HepG2 (cell line): ENCODE results near the gene TLL2. TPM values are rescaled to one million over a fixed set of nuclear protein-coding genes. Genes with fewer than 3 reads are reported as not detected.
A peak's percentile ranks its signal among the peaks of the same experiment; 100 is the strongest.

Source experiments
- CBX5 ChIP-seq: sonication (generic); formaldehyde crosslinking; IDR thresholded peaks from 2 replicates; pipeline ENCODE4 v1.4.0; 2020; ENCODE audit warnings: missing genetic modification reagents, borderline replicate concordance
- IRX3 ChIP-seq: sonication (generic); formaldehyde crosslinking; IDR thresholded peaks from 2 replicates; pipeline ENCODE4 v1.8.1; 2023; ENCODE audit warnings: mild to moderate bottlenecking, low read depth, missing genetic modification reagents, borderline replicate concordance
- KDM5B ChIP-seq: sonication (generic); formaldehyde crosslinking; IDR thresholded peaks from 2 replicates; pipeline ENCODE4 v1.4.0; 2020; ENCODE audit warnings: missing genetic modification reagents, mild to moderate bottlenecking, borderline replicate concordance
- PHB2 ChIP-seq: fragments of 450-650 bp; IDR thresholded peaks from 2 replicates; pipeline ENCODE4 v1.6.1; 2018; ENCODE audit not compliant: partially characterized antibody
- SCMH1 ChIP-seq: sonication (generic); formaldehyde crosslinking; IDR thresholded peaks from 2 replicates; pipeline ENCODE4 v1.9.0; 2021; ENCODE audit warnings: missing genetic modification reagents, mild to moderate bottlenecking, borderline replicate concordance
- SIN3B ChIP-seq: fragments of 150-350 bp; IDR thresholded peaks from 2 replicates; pipeline ENCODE4 v1.6.1; 2014; ENCODE audit warnings: low read length
- THAP11 ChIP-seq: IDR thresholded peaks from 2 replicates; pipeline ENCODE4 v1.6.1; 2016; ENCODE audit warnings: missing biosample characterization, missing genetic modification reagents
- ZSCAN30 ChIP-seq: sonication (generic); formaldehyde crosslinking; IDR thresholded peaks from 2 replicates; pipeline ENCODE4 v1.5.0; 2020; ENCODE audit warnings: mild to moderate bottlenecking, missing genetic modification reagents
- polyA plus RNA-seq, 8 experiments: library from polyadenylated mRNA; depleted of rRNA in 3 of 8; stranded (reverse) in 7 of 8; unstranded in 1 of 8; fragments of >200 nt; fragmentation: Illumina TruSeq in 4 of 8; extraction: Trizol in 4 of 8; gene quantifications; 2 replicates each; pipeline versions ENCODE4 v1.2.1 to v1.2.3, GENCODE V29; 2011 to 2016; ENCODE audit warnings: low read depth in 4 of 8, missing spikeins in 1 of 8, mixed read lengths in 1 of 8; ENCODE audit not compliant: insufficient read depth in 1 of 8
- total RNA-seq, 5 experiments: library from RNA; depleted of rRNA; stranded (reverse); fragments of >200 nt; fragmentation: Illumina TruSeq; extraction: Trizol; gene quantifications; 2 replicates each; pipeline ENCODE4 v1.2.3, GENCODE V29; 2016; ENCODE audit warnings: low read depth in 1 of 5
- TF ChIP-seq, protein P1 (sequence below): sonication (generic); formaldehyde crosslinking; IDR thresholded peaks from 2 replicates; pipeline ENCODE4 v1.5.1; 2020; ENCODE audit warnings: missing genetic modification reagents, mild to moderate bottlenecking, borderline replicate concordance
- TF ChIP-seq, protein P2 (sequence below): sonication (generic); formaldehyde crosslinking; IDR thresholded peaks from 2 replicates; pipeline ENCODE4 v1.4.0; 2020; ENCODE audit warnings: missing genetic modification reagents, borderline replicate concordance
- TF ChIP-seq, protein P3 (sequence below): sonication (generic); formaldehyde crosslinking; IDR thresholded peaks from 2 replicates; pipeline ENCODE4 v1.5.0; 2020; ENCODE audit warnings: missing genetic modification reagents
- TF ChIP-seq, protein P4 (sequence below): sonication (generic); formaldehyde crosslinking; IDR thresholded peaks from 2 replicates; pipeline ENCODE4 v1.9.0; 2022; ENCODE audit warnings: missing genetic modification reagents, mild to moderate bottlenecking, borderline replicate concordance
- TF ChIP-seq, protein P5 (sequence below): sonication (generic); formaldehyde crosslinking; IDR thresholded peaks from 2 replicates; pipeline ENCODE4 v1.4.0; 2020; ENCODE audit warnings: missing genetic modification reagents, borderline replicate concordance

The TLL2 gene
- total and polyA plus RNA-seq, 2 of the 13 experiments (the other 11 are each of a cell fraction or from before 2014, with no cell fraction given), result 0.09 TPM; not detected in 1

DNA sequence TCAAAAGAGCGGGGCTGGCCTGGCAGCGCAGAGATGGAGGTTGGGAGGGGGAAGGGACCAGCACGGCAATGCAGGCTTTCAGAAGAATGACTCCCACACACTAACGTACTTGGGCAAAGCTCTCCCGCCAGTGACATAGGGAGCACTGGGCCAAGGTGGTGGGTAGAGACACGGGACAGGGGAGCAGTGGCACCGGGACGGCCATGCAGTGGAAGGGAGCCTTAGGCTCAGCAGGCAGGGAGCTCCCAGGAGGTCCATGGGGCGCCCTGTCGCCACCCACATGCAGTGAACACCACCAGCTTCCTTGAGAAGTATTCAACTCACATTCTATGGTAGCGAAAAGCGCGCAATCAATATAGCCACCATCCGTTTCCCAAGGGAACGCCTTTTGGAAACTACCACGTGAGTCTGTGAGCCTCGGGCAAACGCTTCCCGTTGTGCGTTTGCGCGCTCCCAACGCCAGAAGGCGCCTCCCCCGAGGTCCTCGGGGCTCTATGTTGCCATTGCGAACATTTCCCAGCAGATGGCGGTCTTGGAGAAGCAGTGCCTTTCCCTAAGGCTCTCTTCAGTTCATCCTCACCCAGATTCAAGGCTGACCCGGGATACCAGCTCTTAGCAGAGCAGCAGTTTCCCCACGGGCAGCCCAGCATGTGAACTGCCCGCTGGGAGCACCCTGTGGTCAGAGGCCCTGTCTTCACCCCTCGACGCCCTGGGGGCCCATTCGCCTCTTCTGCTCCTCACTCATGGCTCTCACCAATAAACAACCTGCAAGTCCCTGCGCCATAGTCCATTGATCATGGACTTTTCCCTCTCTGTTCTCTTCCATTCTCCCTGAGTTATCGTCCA is 138.5 kb downstream of the TLL2 start (continued):
- TF ChIP-seq, protein P1, sequence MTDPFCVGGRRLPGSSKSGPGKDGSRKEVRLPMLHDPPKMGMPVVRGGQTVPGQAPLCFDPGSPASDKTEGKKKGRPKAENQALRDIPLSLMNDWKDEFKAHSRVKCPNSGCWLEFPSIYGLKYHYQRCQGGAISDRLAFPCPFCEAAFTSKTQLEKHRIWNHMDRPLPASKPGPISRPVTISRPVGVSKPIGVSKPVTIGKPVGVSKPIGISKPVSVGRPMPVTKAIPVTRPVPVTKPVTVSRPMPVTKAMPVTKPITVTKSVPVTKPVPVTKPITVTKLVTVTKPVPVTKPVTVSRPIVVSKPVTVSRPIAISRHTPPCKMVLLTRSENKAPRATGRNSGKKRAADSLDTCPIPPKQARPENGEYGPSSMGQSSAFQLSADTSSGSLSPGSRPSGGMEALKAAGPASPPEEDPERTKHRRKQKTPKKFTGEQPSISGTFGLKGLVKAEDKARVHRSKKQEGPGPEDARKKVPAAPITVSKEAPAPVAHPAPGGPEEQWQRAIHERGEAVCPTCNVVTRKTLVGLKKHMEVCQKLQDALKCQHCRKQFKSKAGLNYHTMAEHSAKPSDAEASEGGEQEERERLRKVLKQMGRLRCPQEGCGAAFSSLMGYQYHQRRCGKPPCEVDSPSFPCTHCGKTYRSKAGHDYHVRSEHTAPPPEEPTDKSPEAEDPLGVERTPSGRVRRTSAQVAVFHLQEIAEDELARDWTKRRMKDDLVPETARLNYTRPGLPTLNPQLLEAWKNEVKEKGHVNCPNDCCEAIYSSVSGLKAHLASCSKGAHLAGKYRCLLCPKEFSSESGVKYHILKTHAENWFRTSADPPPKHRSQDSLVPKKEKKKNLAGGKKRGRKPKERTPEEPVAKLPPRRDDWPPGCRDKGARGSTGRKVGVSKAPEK (CRISPR knock-in tag), result no peak
- TF ChIP-seq IRX3 (CRISPR knock-in tag) (no peak), THAP11 (CRISPR knock-in tag) (no peak; the same call in 1 of the 2 replicates), SIN3B (no peak), KDM5B (no peak), ZSCAN30 (CRISPR knock-in tag) (no peak), SCMH1 (no peak), PHB2 (no peak), CBX5 (CRISPR knock-in tag) (peak; percentile 78; the same call in 1 of the 2 replicates)
- TF ChIP-seq, protein P2, sequence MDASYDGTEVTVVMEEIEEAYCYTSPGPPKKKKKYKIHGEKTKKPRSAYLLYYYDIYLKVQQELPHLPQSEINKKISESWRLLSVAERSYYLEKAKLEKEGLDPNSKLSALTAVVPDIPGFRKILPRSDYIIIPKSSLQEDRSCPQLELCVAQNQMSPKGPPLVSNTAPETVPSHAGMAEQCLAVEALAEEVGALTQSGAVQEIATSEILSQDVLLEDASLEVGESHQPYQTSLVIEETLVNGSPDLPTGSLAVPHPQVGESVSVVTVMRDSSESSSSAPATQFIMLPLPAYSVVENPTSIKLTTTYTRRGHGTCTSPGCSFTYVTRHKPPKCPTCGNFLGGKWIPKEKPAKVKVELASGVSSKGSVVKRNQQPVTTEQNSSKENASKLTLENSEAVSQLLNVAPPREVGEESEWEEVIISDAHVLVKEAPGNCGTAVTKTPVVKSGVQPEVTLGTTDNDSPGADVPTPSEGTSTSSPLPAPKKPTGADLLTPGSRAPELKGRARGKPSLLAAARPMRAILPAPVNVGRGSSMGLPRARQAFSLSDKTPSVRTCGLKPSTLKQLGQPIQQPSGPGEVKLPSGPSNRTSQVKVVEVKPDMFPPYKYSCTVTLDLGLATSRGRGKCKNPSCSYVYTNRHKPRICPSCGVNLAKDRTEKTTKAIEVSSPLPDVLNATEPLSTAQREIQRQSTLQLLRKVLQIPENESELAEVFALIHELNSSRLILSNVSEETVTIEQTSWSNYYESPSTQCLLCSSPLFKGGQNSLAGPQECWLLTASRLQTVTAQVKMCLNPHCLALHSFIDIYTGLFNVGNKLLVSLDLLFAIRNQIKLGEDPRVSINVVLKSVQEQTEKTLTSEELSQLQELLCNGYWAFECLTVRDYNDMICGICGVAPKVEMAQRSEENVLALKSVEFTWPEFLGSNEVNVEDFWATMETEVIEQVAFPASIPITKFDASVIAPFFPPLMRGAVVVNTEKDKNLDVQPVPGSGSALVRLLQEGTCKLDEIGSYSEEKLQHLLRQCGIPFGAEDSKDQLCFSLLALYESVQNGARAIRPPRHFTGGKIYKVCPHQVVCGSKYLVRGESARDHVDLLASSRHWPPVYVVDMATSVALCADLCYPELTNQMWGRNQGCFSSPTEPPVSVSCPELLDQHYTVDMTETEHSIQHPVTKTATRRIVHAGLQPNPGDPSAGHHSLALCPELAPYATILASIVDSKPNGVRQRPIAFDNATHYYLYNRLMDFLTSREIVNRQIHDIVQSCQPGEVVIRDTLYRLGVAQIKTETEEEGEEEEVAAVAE (CRISPR knock-in tag), result no peak
- TF ChIP-seq, protein P3, sequence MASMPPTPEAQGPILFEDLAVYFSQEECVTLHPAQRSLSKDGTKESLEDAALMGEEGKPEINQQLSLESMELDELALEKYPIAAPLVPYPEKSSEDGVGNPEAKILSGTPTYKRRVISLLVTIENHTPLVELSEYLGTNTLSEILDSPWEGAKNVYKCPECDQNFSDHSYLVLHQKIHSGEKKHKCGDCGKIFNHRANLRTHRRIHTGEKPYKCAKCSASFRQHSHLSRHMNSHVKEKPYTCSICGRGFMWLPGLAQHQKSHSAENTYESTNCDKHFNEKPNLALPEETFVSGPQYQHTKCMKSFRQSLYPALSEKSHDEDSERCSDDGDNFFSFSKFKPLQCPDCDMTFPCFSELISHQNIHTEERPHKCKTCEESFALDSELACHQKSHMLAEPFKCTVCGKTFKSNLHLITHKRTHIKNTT (CRISPR knock-in tag), result no peak
- TF ChIP-seq, protein P4, sequence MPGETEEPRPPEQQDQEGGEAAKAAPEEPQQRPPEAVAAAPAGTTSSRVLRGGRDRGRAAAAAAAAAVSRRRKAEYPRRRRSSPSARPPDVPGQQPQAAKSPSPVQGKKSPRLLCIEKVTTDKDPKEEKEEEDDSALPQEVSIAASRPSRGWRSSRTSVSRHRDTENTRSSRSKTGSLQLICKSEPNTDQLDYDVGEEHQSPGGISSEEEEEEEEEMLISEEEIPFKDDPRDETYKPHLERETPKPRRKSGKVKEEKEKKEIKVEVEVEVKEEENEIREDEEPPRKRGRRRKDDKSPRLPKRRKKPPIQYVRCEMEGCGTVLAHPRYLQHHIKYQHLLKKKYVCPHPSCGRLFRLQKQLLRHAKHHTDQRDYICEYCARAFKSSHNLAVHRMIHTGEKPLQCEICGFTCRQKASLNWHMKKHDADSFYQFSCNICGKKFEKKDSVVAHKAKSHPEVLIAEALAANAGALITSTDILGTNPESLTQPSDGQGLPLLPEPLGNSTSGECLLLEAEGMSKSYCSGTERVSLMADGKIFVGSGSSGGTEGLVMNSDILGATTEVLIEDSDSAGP (CRISPR knock-in tag), result no peak; the same call in 1 of the 2 replicates
- TF ChIP-seq, protein P5, sequence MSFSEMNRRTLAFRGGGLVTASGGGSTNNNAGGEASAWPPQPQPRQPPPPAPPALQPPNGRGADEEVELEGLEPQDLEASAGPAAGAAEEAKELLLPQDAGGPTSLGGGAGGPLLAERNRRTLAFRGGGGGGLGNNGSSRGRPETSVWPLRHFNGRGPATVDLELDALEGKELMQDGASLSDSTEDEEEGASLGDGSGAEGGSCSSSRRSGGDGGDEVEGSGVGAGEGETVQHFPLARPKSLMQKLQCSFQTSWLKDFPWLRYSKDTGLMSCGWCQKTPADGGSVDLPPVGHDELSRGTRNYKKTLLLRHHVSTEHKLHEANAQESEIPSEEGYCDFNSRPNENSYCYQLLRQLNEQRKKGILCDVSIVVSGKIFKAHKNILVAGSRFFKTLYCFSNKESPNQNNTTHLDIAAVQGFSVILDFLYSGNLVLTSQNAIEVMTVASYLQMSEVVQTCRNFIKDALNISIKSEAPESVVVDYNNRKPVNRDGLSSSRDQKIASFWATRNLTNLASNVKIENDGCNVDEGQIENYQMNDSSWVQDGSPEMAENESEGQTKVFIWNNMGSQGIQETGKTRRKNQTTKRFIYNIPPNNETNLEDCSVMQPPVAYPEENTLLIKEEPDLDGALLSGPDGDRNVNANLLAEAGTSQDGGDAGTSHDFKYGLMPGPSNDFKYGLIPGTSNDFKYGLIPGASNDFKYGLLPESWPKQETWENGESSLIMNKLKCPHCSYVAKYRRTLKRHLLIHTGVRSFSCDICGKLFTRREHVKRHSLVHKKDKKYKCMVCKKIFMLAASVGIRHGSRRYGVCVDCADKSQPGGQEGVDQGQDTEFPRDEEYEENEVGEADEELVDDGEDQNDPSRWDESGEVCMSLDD (CRISPR knock-in tag), result no peak
